Measurements from ENCODE around the gene BANP. TPM values are rescaled to one million over a fixed set of nuclear protein-coding genes. Genes with fewer than 3 reads are reported as not detected.

The BANP gene
- total RNA-seq, 2 experiments from 2014 or later: 26.8 to 31.0 TPM

Other genes with a start within 250 kb of the BANP start
- 10 to 100 TPM; 83.3 to 84.3 TPM for gene KLHDC4, start 185.4 kb upstream of the BANP start, total RNA-seq
- 100 to 1,000 TPM; 437 to 441 TPM for gene SLC7A5, start 81.9 kb upstream of the BANP start, total RNA-seq
- not detected for gene CA5A, start 14.9 kb upstream of the BANP start, total RNA-seq

Measured in activated CD8-positive, alpha-beta memory T cell treated with anti-CD3 and anti-CD28 coated beads for 36 hours (primary cell).